Panc1 (cell line): ENCODE results near the gene ABCC4.

Experiments
- CTCF ChIP-seq: fragments of 450-650 bp; IDR thresholded peaks from 2 replicates; pipeline ENCODE4 v1.5.1; 2017; ENCODE audit warnings: mild to moderate bottlenecking
- REST ChIP-seq, 2 experiments: IDR thresholded peaks; 2 replicates each; pipeline ENCODE4 v1.6.1; 2011 to 2012; ENCODE audit warnings: low read depth in 2 of 2, control low read depth in 1 of 2, low read length in 1 of 2, mild to moderate bottlenecking in 1 of 2, moderate library complexity in 1 of 2; ENCODE audit not compliant: insufficient read depth in 1 of 2

GRCh38 chr13:95083758-95084157, 217.5 kb downstream of the ABCC4 start:
- TF ChIP-seq REST (IDR thresholded peaks at IDR 0.05; ENCODE audit: insufficient read depth in 1 of 2, low read depth in 2 of 2, low read length in 1 of 2), result no peak
- TF ChIP-seq CTCF, result no peak
